ENCODE measurements around the gene RNF220. TPM values are rescaled to one million over a fixed set of nuclear protein-coding genes. Genes with fewer than 3 reads are reported as not detected.
A peak's percentile ranks its signal among the peaks of the same experiment; 100 is the strongest.

RNF220 gene
- total RNA-seq, 6 experiments from 2014 or later = 19.2 to 57.9 (median 23.0) TPM

GRCh38 chr1:44592208-44593145, 187.4 kb downstream of the RNF220 start:
- no peak overlapping the region for H3K4me3 ChIP-seq
- peaks cover 0 to 3% (median 0%) of the 10 kb centered on the region in 4 donors for H3K4me1 ChIP-seq
- no peaks in the 10 kb centered on the region for H3K36me3 ChIP-seq
- WGBS (ENCODE audit: insufficient coverage, low coverage, low lambda C conversion rate, missing lambda C conversion rate) = 78% methylated on average over 6 of the region's 12 CpGs
- no peak overlapping the region for H3K27ac ChIP-seq
- DNase-seq (no peak), ATAC-seq (no peak)
- TF ChIP-seq POLR2A (IDR thresholded peaks at IDR 0.05) = no peak
- TF ChIP-seq CTCF (IDR thresholded peaks at IDR 0.05) = no peak
- H3K9me3 ChIP-seq = no peaks in the 10 kb centered on the region
- intact Hi-C loops (cut with DNase I) = loop anchor here (10.0 kb wide), 1 partner anchor 218 kb away; no protein-coding TSS in a partner anchor
- H3K27me3 ChIP-seq = no peaks in the 10 kb centered on the region

- intact Hi-C loops (cut with DNase I) = loop anchor here (10.0 kb wide), 1 partner anchor 220 kb away; no protein-coding TSS in a partner anchor
- no peak overlapping the region for H3K27ac ChIP-seq
- H3K4me3 ChIP-seq = no peak overlapping the region
- WGBS (ENCODE audit: insufficient coverage, low coverage, low lambda C conversion rate, missing lambda C conversion rate) = 66% methylated on average over 6 of the region's 6 CpGs
- H3K27me3 ChIP-seq = no peaks in the 10 kb centered on the region
- no peaks in the 10 kb centered on the region for H3K9me3 ChIP-seq
- TF ChIP-seq POLR2A (IDR thresholded peaks at IDR 0.05) (no peak), CTCF (IDR thresholded peaks at IDR 0.05) (no peak)
- peaks cover 0 to 3% (median 0%) of the 10 kb centered on the region in 4 donors for H3K4me1 ChIP-seq
- ATAC-seq (no peak), DNase-seq (no peak)
- H3K36me3 ChIP-seq = no peaks in the 10 kb centered on the region
Observed at GRCh38 chr1:44594353-44594752, 189.3 kb downstream of the RNF220 start.

GRCh38 chr1:44594871-44595735, 190.0 kb downstream of the RNF220 start:
- 23% methylated on average over 5 of the region's 14 CpGs for WGBS (ENCODE audit: insufficient coverage, low coverage, low lambda C conversion rate, missing lambda C conversion rate)
- DNase-seq (peak; percentile 82 to 89 (median 87)), ATAC-seq (peak; percentile 92 to 98 (median 96))
- no peaks in the 10 kb centered on the region for H3K9me3 ChIP-seq
- no peaks in the 10 kb centered on the region for H3K27me3 ChIP-seq
- no peak overlapping the region for H3K27ac ChIP-seq
- no peaks in the 10 kb centered on the region for H3K36me3 ChIP-seq
- TF ChIP-seq CTCF (IDR thresholded peaks at IDR 0.05) = peak; percentile 92 to 99 (median 99)
- TF ChIP-seq POLR2A (IDR thresholded peaks at IDR 0.05) = no peak
- peaks cover 0 to 3% (median 0%) of the 10 kb centered on the region in 4 donors for H3K4me1 ChIP-seq
- intact Hi-C loops (cut with DNase I) = loop anchor here (10.0 kb wide), 1 partner anchor 220 kb away; no protein-coding TSS in a partner anchor
- no peak overlapping the region for H3K4me3 ChIP-seq

GRCh38 chr1:44596511-44596910, 191.5 kb downstream of the RNF220 start:
- H3K27ac ChIP-seq = no peak overlapping the region
- H3K27me3 ChIP-seq = no peaks in the 10 kb centered on the region
- peaks cover 0 to 3% (median 0%) of the 10 kb centered on the region in 4 donors for H3K4me1 ChIP-seq
- H3K9me3 ChIP-seq = no peaks in the 10 kb centered on the region
- no peaks in the 10 kb centered on the region for H3K36me3 ChIP-seq
- intact Hi-C loops (cut with DNase I) = loop anchor here (10.0 kb wide), 1 partner anchor 222 kb away; no protein-coding TSS in a partner anchor
- 49% methylated on average over 4 of the region's 4 CpGs for WGBS (ENCODE audit: insufficient coverage, low coverage, low lambda C conversion rate, missing lambda C conversion rate)
- DNase-seq (no peak), ATAC-seq (no peak)
- TF ChIP-seq CTCF (IDR thresholded peaks at IDR 0.05) = no peak
- TF ChIP-seq POLR2A (IDR thresholded peaks at IDR 0.05) = no peak
- H3K4me3 ChIP-seq = no peak overlapping the region
